Thoracic aorta (tissue), 2 donors: ENCODE results near the gene HOXC12. TPM values are rescaled to one million over a fixed set of nuclear protein-coding genes. Genes with fewer than 3 reads are reported as not detected.
A peak's percentile ranks its signal among the peaks of the same experiment; 100 is the strongest.

Source experiments
- ATAC-seq: fragments of 150-250 bp; one replicate; pipeline ENCODE4 v1.8.0; 2017; ENCODE audit warnings: low read depth; ENCODE audit not compliant: insufficient number of reproducible peaks, low FRiP score
- DNase-seq: peaks from one replicate; pipeline ENCODE4 v3.0.0-alpha.2; 2020; ENCODE audit warnings: low spot score
- H3K27ac ChIP-seq, 2 donors: fragments of 200-600 bp; sonication (generic); 1 replicate in 1 of 2; 2 replicates in 1 of 2; pipeline ENCODE4 v1.5.1; 2016; ENCODE audit warnings: mild to moderate bottlenecking in 2 of 2, moderate library complexity in 2 of 2
- H3K27me3 ChIP-seq: fragments of 200-600 bp; sonication (generic); replicated peaks from 2 replicates; pipeline ENCODE4 v1.6.0; 2016; ENCODE audit warnings: mild to moderate bottlenecking; ENCODE audit not compliant: insufficient read depth
- H3K36me3 ChIP-seq: fragments of 200-600 bp; sonication (generic); one replicate; pipeline ENCODE4 v1.5.1; 2016
- H3K4me1 ChIP-seq, 2 donors: fragments of 200-600 bp; sonication (generic); 1 replicate in 1 of 2; 2 replicates in 1 of 2; pipeline versions ENCODE4 v1.5.1 to v1.6.0; 2016; ENCODE audit warnings: low read depth in 2 of 2, mild to moderate bottlenecking in 1 of 2; ENCODE audit not compliant: control insufficient read depth in 1 of 2
- H3K4me3 ChIP-seq: fragments of 200-600 bp; sonication (generic); 2 replicates; pipeline ENCODE4 v1.5.1; 2016; ENCODE audit warnings: mild to moderate bottlenecking
- H3K9me3 ChIP-seq: fragments of 200-600 bp; sonication (generic); 2 replicates; pipeline ENCODE4 v1.5.1; 2016
- CTCF ChIP-seq: fragments of 200-600 bp; sonication (generic); IDR thresholded peaks from one replicate; pipeline ENCODE4 v1.5.1; 2019; ENCODE audit warnings: antibody characterized with exemption
- total RNA-seq, 2 donors: library from RNA; depleted of rRNA; stranded (reverse); fragments of >200 nt; gene quantifications; one replicate each; pipeline versions ENCODE4 v1.1.0 to v1.2.3, GENCODE V29; 2016

HOXC12 gene
- total RNA-seq, 2 donors from 2014 or later: not detected

GRCh38 chr12:53937596-53938325 lies 16.9 kb upstream of the HOXC12 start:
- TF ChIP-seq CTCF: no peak

GRCh38 chr12:53938326-53939140 lies 16.2 kb upstream of the HOXC12 start, which contains the start of gene HOXC13:
Gene HOXC13, plus strand, starts transcription at chr12:53938831. Its CDS starts 76 bp downstream, at chr12:53938907.
- ATAC-seq (no peak), DNase-seq (no peak)
- H3K36me3 ChIP-seq: no peaks in the 10 kb centered on the region
- H3K9me3 ChIP-seq: no peaks in the 10 kb centered on the region
- H3K4me3 ChIP-seq: peak within 1 kb of the TSS; percentile 37
- peak within 1 kb of the TSS in 1 of 2 donors; percentile 37 for H3K27ac ChIP-seq
- no peak for TF ChIP-seq CTCF
- H3K27me3 ChIP-seq: peaks cover 56% of the 10 kb centered on the region
- peaks cover 0 to 24% of the 10 kb centered on the region in 2 donors for H3K4me1 ChIP-seq

More at GRCh38 chr12:53937596-53938325, 16.9 kb upstream of the HOXC12 start:
- ATAC-seq (no peak), DNase-seq (no peak)
- Histone ChIP-seq H3K27me3 (peaks cover 56% of the 10 kb centered on the region), H3K27ac (peak overlapping the region in 1 of 2 donors; percentile 37), H3K4me1 (peaks cover 0 to 24% of the 10 kb centered on the region in 2 donors), H3K9me3 (no peaks in the 10 kb centered on the region), H3K4me3 (peak overlapping the region; percentile 37), H3K36me3 (no peaks in the 10 kb centered on the region)

- no peaks in the 10 kb centered on the region for H3K9me3 ChIP-seq
- DNase-seq (no peak), ATAC-seq (no peak)
- no peak overlapping the region for H3K27ac ChIP-seq
- H3K4me3 ChIP-seq: no peak overlapping the region
- peaks cover 0 to 24% of the 10 kb centered on the region in 2 donors for H3K4me1 ChIP-seq
- no peak for TF ChIP-seq CTCF
- H3K27me3 ChIP-seq: peaks cover 64% of the 10 kb centered on the region
- no peaks in the 10 kb centered on the region for H3K36me3 ChIP-seq
Observed at GRCh38 chr12:53939141-53940108, 15.3 kb upstream of the HOXC12 start.

GRCh38 chr12:53940443-53941014 lies 14.2 kb upstream of the HOXC12 start:
- DNase-seq (no peak), ATAC-seq (no peak)
- H3K4me1 ChIP-seq: peaks cover 0 to 19% of the 10 kb centered on the region in 2 donors
- peaks cover 69% of the 10 kb centered on the region for H3K27me3 ChIP-seq
- H3K9me3 ChIP-seq: no peaks in the 10 kb centered on the region
- TF ChIP-seq CTCF: no peak
- no peak overlapping the region for H3K27ac ChIP-seq
- no peak overlapping the region for H3K4me3 ChIP-seq
- no peaks in the 10 kb centered on the region for H3K36me3 ChIP-seq
